CD4-positive, alpha-beta T cell (primary cell): ENCODE results near the gene OSBPL10. TPM values are rescaled to one million over a fixed set of nuclear protein-coding genes. Genes with fewer than 3 reads are reported as not detected.

Experiments used
- ATAC-seq: fragments of 200-7000 bp; cut with Tn5 transposase; one replicate; pipeline ENCODE4 v1.10.0; 2022; ENCODE audit warnings: mild to moderate bottlenecking; ENCODE audit not compliant: poor library complexity
- CTCF ChIA-PET: fragments of 350-600 bp; sonication (Branson Sonifier 250); formaldehyde crosslinking; loops from one replicate; lab custom pipeline; 2021; ENCODE audit warnings: antibody characterized with exemption, inconsistent platforms; lab: Charles Lee
- POLR2A ChIA-PET: fragments of 350-600 bp; sonication (Branson Sonifier 250); formaldehyde crosslinking; loops from one replicate; lab custom pipeline; 2021; ENCODE audit warnings: antibody characterized with exemption, inconsistent platforms; lab: Charles Lee
- DNase-seq, 14 experiments: peaks; one replicate each; pipeline ENCODE4 v3.0.0-alpha.2; 2013 to 2020; ENCODE audit warnings: mixed read lengths in 2 of 14
- H3K27ac ChIP-seq, 2 donors: one replicate each; pipeline versions ENCODE4 v1.5.1 to v1.7.0; 2013; ENCODE audit warnings: low read length in 2 of 2, low read depth in 1 of 2, mild to moderate bottlenecking in 1 of 2
- H3K27me3 ChIP-seq, 2 experiments: 1 replicate in 1 of 2; 2 replicates in 1 of 2; pipeline versions ENCODE4 v1.6.1 to v1.7.0; 2013; ENCODE audit warnings: low read length in 2 of 2, control low read depth in 1 of 2, mild to moderate bottlenecking in 1 of 2, moderate library complexity in 1 of 2; ENCODE audit not compliant: insufficient read depth in 2 of 2, control insufficient read depth in 1 of 2
- H3K36me3 ChIP-seq: one replicate; pipeline ENCODE4 v1.6.1; 2013; ENCODE audit warnings: low read length, control low read depth; ENCODE audit not compliant: insufficient read depth
- H3K4me1 ChIP-seq: one replicate; pipeline ENCODE4 v1.6.1; 2013; ENCODE audit warnings: low read length, control low read depth; ENCODE audit not compliant: insufficient read depth
- H3K4me3 ChIP-seq: one replicate; pipeline ENCODE4 v1.5.1; 2013; ENCODE audit warnings: mild to moderate bottlenecking, low read length, moderate library complexity
- H3K9me3 ChIP-seq, 2 experiments: 1 replicate in 1 of 2; 2 replicates in 1 of 2; pipeline versions ENCODE4 v1.6.1 to v1.7.0; 2013; ENCODE audit warnings: low read length in 2 of 2, mild to moderate bottlenecking in 2 of 2, control low read depth in 1 of 2, moderate library complexity in 1 of 2; ENCODE audit not compliant: control insufficient read depth in 1 of 2, insufficient read depth in 1 of 2
- H3K27ac Mint-ChIP-seq: one replicate; pipeline ENCODE4 v1.8.0; 2020; ENCODE audit warnings: mixed read lengths
- H3K27me3 Mint-ChIP-seq: one replicate; pipeline ENCODE4 v1.8.0; 2021; ENCODE audit warnings: mixed read lengths
- H3K36me3 Mint-ChIP-seq: one replicate; pipeline ENCODE4 v1.8.0; 2021; ENCODE audit warnings: low read depth, mixed read lengths
- H3K4me1 Mint-ChIP-seq: one replicate; pipeline ENCODE4 v1.8.0; 2021; ENCODE audit warnings: low read depth, mixed read lengths
- H3K4me3 Mint-ChIP-seq: one replicate; pipeline ENCODE4 v1.8.0; 2020; ENCODE audit warnings: mild to moderate bottlenecking, mixed read lengths
- H3K9me3 Mint-ChIP-seq: one replicate; pipeline ENCODE4 v1.8.0; 2020; ENCODE audit warnings: mixed read lengths
- CTCF ChIP-seq: fragments of 200-600 bp; IDR thresholded peaks from one replicate; pipeline ENCODE4 v1.8.0; 2022; ENCODE audit warnings: antibody characterized with exemption, mild to moderate bottlenecking
- intact Hi-C, 2 experiments: fragments of 100-400 bp; cut with DNase I in 1 of 2; cut with micrococcal nuclease in 1 of 2; formaldehyde crosslinking; loops; one replicate each; pipeline versions ENCODE4 v1.15.1 to v1.9.0; 2023 to 2025; cut with DNase I, micrococcal nuclease
- total RNA-seq, 174 experiments: library from RNA in 2 of 174; stranded (reverse) in 2 of 174; gene quantifications; one replicate each; pipeline ENCODE4 v1.2.3 and lab custom pipeline; 2021 to 2026

The OSBPL10 gene
- total RNA-seq, 2 experiments from 2014 or later: not detected

- H3K4me3 Mint-ChIP-seq: no peak overlapping the region
- H3K9me3 Mint-ChIP-seq: no peaks in the 10 kb centered on the region
- Histone ChIP-seq H3K27ac (no peak overlapping the region), H3K27me3 (no peaks in the 10 kb centered on the region), H3K9me3 (peaks cover 0 to 4% of the 10 kb centered on the region in 2 experiments), H3K36me3 (no peaks in the 10 kb centered on the region), H3K4me1 (no peaks in the 10 kb centered on the region), H3K4me3 (no peak overlapping the region)
- intact Hi-C loops: no loop called here
- ChIA-PET POLR2A (no interaction called here), CTCF (no interaction called here)
- ATAC-seq (no peak), DNase-seq (no peak)
- no peak for TF ChIP-seq CTCF
- no peak overlapping the region for H3K27ac Mint-ChIP-seq
- H3K4me1 Mint-ChIP-seq: no peaks in the 10 kb centered on the region
- no peaks in the 10 kb centered on the region for H3K27me3 Mint-ChIP-seq
- H3K36me3 Mint-ChIP-seq: no peaks in the 10 kb centered on the region
Observed at GRCh38 chr3:31892916-31893573, 88.0 kb downstream of the OSBPL10 start.

GRCh38 chr3:31892500-31892899 lies 88.6 kb downstream of the OSBPL10 start:
- Histone ChIP-seq H3K27ac (no peak overlapping the region), H3K36me3 (no peaks in the 10 kb centered on the region), H3K4me1 (no peaks in the 10 kb centered on the region), H3K4me3 (no peak overlapping the region), H3K27me3 (no peaks in the 10 kb centered on the region), H3K9me3 (peaks cover 0 to 4% of the 10 kb centered on the region in 2 experiments)
- Mint-ChIP-seq H3K36me3 (no peaks in the 10 kb centered on the region), H3K4me3 (no peak overlapping the region), H3K27ac (no peak overlapping the region), H3K27me3 (no peaks in the 10 kb centered on the region), H3K4me1 (no peaks in the 10 kb centered on the region), H3K9me3 (no peaks in the 10 kb centered on the region)
- CTCF ChIA-PET: no interaction called here
- DNase-seq (no peak), ATAC-seq (no peak)
- intact Hi-C loops: no loop called here
- TF ChIP-seq CTCF: no peak
- POLR2A ChIA-PET: no interaction called here

- ChIA-PET CTCF (no interaction called here), POLR2A (no interaction called here)
- DNase-seq (no peak), ATAC-seq (no peak)
- H3K36me3 Mint-ChIP-seq: no peaks in the 10 kb centered on the region
- Histone ChIP-seq H3K9me3 (peaks cover 0 to 4% of the 10 kb centered on the region in 2 experiments), H3K4me3 (no peak overlapping the region), H3K27me3 (no peaks in the 10 kb centered on the region), H3K27ac (no peak overlapping the region), H3K36me3 (no peaks in the 10 kb centered on the region), H3K4me1 (no peaks in the 10 kb centered on the region)
- no peak overlapping the region for H3K4me3 Mint-ChIP-seq
- no peak for TF ChIP-seq CTCF
- no peaks in the 10 kb centered on the region for H3K9me3 Mint-ChIP-seq
- H3K4me1 Mint-ChIP-seq: no peaks in the 10 kb centered on the region
- H3K27me3 Mint-ChIP-seq: no peaks in the 10 kb centered on the region
- intact Hi-C loops: no loop called here
- no peak overlapping the region for H3K27ac Mint-ChIP-seq
Observed at GRCh38 chr3:31891876-31892455, 89.1 kb downstream of the OSBPL10 start.
